Natural killer cell (primary cell): ENCODE data around the gene EXOSC3. TPM values are rescaled to one million over a fixed set of nuclear protein-coding genes. Genes with fewer than 3 reads are reported as not detected.

Experiments used
- ATAC-seq, 3 donors: fragments of 150-1000 bp in 2 of 3; fragments of 200-7000 bp in 1 of 3; cut with Tn5 transposase; 1 replicate in 1 of 3; 2 replicates in 2 of 3; pipeline ENCODE4 v1.10.0; 2021; ENCODE audit warnings: mild to moderate bottlenecking in 2 of 3, moderate library complexity in 2 of 3
- DNase-seq, 2 donors: peaks; one replicate each; pipeline versions ENCODE4 v3.0.0 to v3.0.0-alpha.2; 2013 to 2021; ENCODE audit warnings: mixed read lengths in 1 of 2
- H3K27ac ChIP-seq: one replicate; pipeline ENCODE4 v1.5.1; 2013; ENCODE audit warnings: mild to moderate bottlenecking, low read length
- H3K27me3 ChIP-seq: one replicate; pipeline ENCODE4 v1.6.1; 2013; ENCODE audit warnings: low read length; ENCODE audit not compliant: control insufficient read depth, insufficient read depth
- H3K36me3 ChIP-seq: one replicate; pipeline ENCODE4 v1.6.1; 2013; ENCODE audit warnings: low read length; ENCODE audit not compliant: control insufficient read depth, insufficient read depth
- H3K4me1 ChIP-seq: one replicate; pipeline ENCODE4 v1.6.1; 2013; ENCODE audit warnings: low read length; ENCODE audit not compliant: control insufficient read depth, insufficient read depth
- H3K4me3 ChIP-seq: one replicate; pipeline ENCODE4 v1.5.1; 2013; ENCODE audit warnings: low read length
- H3K9me3 ChIP-seq: one replicate; pipeline ENCODE4 v1.6.1; 2013; ENCODE audit warnings: low read length; ENCODE audit not compliant: control insufficient read depth, insufficient read depth
- H3K27ac Mint-ChIP-seq, 2 donors: one replicate each; pipeline ENCODE4 v1.8.0; 2022; ENCODE audit warnings: mild to moderate bottlenecking in 2 of 2, mixed read lengths in 2 of 2, moderate library complexity in 1 of 2
- H3K27me3 Mint-ChIP-seq, 2 donors: one replicate each; pipeline ENCODE4 v1.8.0; 2022; ENCODE audit warnings: low read depth in 2 of 2, mixed read lengths in 2 of 2
- H3K36me3 Mint-ChIP-seq: one replicate; pipeline ENCODE4 v1.8.0; 2022; ENCODE audit warnings: mixed read lengths
- H3K4me1 Mint-ChIP-seq, 2 donors: one replicate each; pipeline ENCODE4 v1.8.0; 2022; ENCODE audit warnings: mixed read lengths in 2 of 2
- H3K4me3 Mint-ChIP-seq: one replicate; pipeline ENCODE4 v1.8.0; 2022; ENCODE audit warnings: mild to moderate bottlenecking, moderate library complexity, mixed read lengths
- H3K9me3 Mint-ChIP-seq, 2 donors: one replicate each; pipeline ENCODE4 v1.8.0; 2022; ENCODE audit warnings: mixed read lengths in 2 of 2
- WGBS: methylation state at CpG from one replicate; pipeline ENCODE4 v1.1.7; 2013; ENCODE audit warnings: missing lambda C conversion rate; ENCODE audit not compliant: insufficient coverage; 5-methylcytosine and 5-hydroxymethylcytosine counted together
- intact Hi-C: fragments of 100-400 bp; cut with micrococcal nuclease; formaldehyde crosslinking; loops from one replicate; pipeline ENCODE4 v1.14.2; 2022
- total RNA-seq, 4 donors: library from RNA; stranded (reverse); fragments of 120-200 nt in 1 of 4; gene quantifications; one replicate each; pipeline versions ENCODE4 v1.2.3 to v1.2.4, GENCODE V29; 2013 to 2022
- TF ChIP-seq, protein P1 (sequence below): fragments of 200-600 bp; IDR thresholded peaks from one replicate; pipeline ENCODE4 v1.8.0; 2022; ENCODE audit warnings: antibody characterized with exemption

Gene EXOSC3
- total RNA-seq, 3 donors from 2014 or later (not counting 1 experiment from before 2014, with no cell fraction given) = 20.3 to 42.7 (median 24.5) TPM

DNA sequence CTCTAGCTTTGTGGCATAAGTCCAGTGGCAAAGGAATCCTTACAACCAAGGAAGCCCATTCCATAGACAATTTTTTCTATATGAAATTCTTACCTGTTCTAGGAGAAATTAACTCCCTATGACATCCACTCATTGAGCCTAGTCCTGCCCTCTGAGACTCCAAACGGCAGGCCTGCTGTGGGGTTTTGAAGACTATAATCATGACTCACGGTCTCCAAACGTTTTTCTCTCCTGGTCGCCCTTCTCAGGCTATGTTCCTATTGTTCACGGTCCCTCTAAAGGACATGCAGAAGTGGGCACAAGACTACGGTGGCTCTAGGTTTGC, 611 bp downstream of the EXOSC3 start:
- peak overlapping the region; percentile 94 for H3K4me3 ChIP-seq

DNA sequence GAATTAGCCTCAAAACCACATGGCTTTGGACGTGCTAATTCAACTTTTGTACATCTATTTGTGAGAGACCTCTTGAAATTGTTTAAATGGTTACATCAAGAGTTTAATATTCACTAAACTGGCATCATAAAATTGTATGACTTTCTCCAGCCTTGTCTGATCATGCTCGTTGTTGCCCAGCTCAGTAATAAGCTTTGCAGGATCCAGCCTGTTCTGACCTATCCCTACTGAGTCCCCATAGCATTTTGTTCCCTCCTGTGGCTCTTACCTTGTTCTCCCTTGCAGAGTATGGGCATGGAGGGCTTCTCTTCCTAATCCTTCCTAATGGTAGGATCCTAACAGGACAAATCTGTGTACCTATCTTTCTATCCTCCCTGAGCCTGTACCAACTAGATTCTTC, 6.3 kb downstream of the EXOSC3 start:
- no peak overlapping the region for H3K27ac ChIP-seq
- Mint-ChIP-seq H3K4me3 (no peak overlapping the region), H3K4me1 (peaks cover 27 to 28% of the 10 kb centered on the region in 2 donors), H3K27me3 (no peaks in the 10 kb centered on the region), H3K36me3 (peaks cover 21% of the 10 kb centered on the region), H3K9me3 (no peaks in the 10 kb centered on the region), H3K27ac (no peak overlapping the region)
- H3K36me3 ChIP-seq = peaks cover 64% of the 10 kb centered on the region
- H3K4me1 ChIP-seq = no peaks in the 10 kb centered on the region
- H3K27me3 ChIP-seq = no peaks in the 10 kb centered on the region
- DNase-seq = no peak
- ATAC-seq = no peak
- TF ChIP-seq, protein P1, sequence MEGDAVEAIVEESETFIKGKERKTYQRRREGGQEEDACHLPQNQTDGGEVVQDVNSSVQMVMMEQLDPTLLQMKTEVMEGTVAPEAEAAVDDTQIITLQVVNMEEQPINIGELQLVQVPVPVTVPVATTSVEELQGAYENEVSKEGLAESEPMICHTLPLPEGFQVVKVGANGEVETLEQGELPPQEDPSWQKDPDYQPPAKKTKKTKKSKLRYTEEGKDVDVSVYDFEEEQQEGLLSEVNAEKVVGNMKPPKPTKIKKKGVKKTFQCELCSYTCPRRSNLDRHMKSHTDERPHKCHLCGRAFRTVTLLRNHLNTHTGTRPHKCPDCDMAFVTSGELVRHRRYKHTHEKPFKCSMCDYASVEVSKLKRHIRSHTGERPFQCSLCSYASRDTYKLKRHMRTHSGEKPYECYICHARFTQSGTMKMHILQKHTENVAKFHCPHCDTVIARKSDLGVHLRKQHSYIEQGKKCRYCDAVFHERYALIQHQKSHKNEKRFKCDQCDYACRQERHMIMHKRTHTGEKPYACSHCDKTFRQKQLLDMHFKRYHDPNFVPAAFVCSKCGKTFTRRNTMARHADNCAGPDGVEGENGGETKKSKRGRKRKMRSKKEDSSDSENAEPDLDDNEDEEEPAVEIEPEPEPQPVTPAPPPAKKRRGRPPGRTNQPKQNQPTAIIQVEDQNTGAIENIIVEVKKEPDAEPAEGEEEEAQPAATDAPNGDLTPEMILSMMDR = no peak
- H3K9me3 ChIP-seq = no peaks in the 10 kb centered on the region
- WGBS = 80% methylated on average over 1 of the region's 2 CpGs
- intact Hi-C loops = no loop called here
- H3K4me3 ChIP-seq = no peak overlapping the region

More for the DNA sequence above, 611 bp downstream of the EXOSC3 start:
- TF ChIP-seq, protein P1 = no peak
- peak overlapping the region; percentile 96 to 99 for H3K27ac Mint-ChIP-seq
- no peaks in the 10 kb centered on the region for H3K9me3 Mint-ChIP-seq
- peak overlapping the region; percentile 98 for H3K4me3 Mint-ChIP-seq
- H3K9me3 ChIP-seq = no peaks in the 10 kb centered on the region
- intact Hi-C loops = no loop called here
- peaks cover 21% of the 10 kb centered on the region for H3K36me3 Mint-ChIP-seq
- H3K27ac ChIP-seq = peak overlapping the region; percentile 79
- under 1% methylated on average over 6 of the region's 6 CpGs for WGBS
- peaks cover 37% of the 10 kb centered on the region for H3K36me3 ChIP-seq
- ATAC-seq = peak in 1 of 3 donors; percentile 15
- H3K27me3 Mint-ChIP-seq = peaks cover 0 to 2% of the 10 kb centered on the region in 2 donors
- peaks cover 35 to 43% of the 10 kb centered on the region in 2 donors for H3K4me1 Mint-ChIP-seq
- no peaks in the 10 kb centered on the region for H3K27me3 ChIP-seq
- peaks cover 11% of the 10 kb centered on the region for H3K4me1 ChIP-seq
- DNase-seq = no peak

DNA sequence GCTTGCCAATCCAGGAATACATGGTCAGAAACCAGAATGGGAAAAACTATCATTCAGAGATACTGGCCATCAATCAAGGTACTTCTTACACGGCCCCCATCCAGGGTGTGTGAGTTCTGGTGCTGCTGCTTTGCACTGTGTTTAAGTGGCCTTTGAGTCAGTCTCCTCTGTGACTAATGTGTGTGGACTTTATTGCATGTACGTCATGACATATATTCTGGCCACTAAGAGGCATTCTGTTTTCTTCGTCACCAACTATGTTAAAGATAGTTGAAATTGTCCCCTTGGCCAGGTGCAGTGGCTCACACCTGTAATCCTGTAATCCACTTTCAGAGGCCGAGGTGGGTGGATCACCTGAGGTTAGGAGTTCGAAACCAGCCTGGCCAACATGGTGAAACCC, 8.5 kb downstream of the EXOSC3 start:
- Mint-ChIP-seq H3K27me3 (no peaks in the 10 kb centered on the region), H3K27ac (no peak overlapping the region), H3K4me1 (peaks cover 8 to 9% of the 10 kb centered on the region in 2 donors), H3K4me3 (no peak overlapping the region), H3K9me3 (no peaks in the 10 kb centered on the region), H3K36me3 (peaks cover 12% of the 10 kb centered on the region)
- Histone ChIP-seq H3K36me3 (peaks cover 56% of the 10 kb centered on the region), H3K4me1 (no peaks in the 10 kb centered on the region), H3K27me3 (no peaks in the 10 kb centered on the region), H3K4me3 (no peak overlapping the region), H3K9me3 (no peaks in the 10 kb centered on the region), H3K27ac (no peak overlapping the region)
- DNase-seq (no peak), ATAC-seq (no peak)
- WGBS = 99% methylated on average over 5 of the region's 5 CpGs
- intact Hi-C loops = no loop called here
- TF ChIP-seq, protein P1 = no peak

DNA sequence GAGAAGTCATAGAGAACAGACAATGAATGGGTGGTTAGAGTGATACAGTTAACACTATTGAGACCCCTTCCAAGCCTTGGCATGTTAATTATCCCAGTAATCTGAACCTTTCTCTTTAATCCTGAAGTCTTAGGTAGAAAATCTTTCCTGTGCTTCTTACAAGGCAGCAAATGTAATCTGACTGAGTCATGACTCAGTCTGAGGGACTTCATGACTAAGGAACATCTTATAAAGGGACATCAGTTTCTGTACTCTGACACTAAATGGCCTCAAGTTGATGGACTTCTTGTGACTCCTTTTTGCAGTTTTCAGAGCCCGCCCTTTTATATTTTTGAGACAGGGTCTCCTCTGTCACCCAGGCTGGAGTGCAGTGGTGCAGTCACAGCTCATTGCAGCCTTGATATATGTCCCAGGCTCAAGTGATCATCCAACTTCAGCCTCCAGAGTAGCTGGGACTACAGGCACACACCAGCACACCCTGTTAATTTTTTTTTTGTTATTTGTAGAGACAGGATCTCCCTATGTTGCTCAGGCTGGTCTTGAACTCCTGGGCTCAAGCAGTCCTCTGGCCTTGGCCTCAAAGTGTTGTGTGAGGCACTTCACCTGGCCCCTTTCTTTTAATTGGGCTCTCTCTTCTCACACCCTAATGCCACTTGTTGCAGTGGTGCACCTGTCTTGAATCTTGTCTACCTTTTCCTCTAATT, 9.5 kb downstream of the EXOSC3 start:
- H3K9me3 ChIP-seq = no peaks in the 10 kb centered on the region
- H3K4me1 Mint-ChIP-seq = peaks cover 6% of the 10 kb centered on the region in 2 donors
- no peak overlapping the region for H3K27ac ChIP-seq
- TF ChIP-seq, protein P1 = no peak
- peaks cover 3% of the 10 kb centered on the region for H3K36me3 Mint-ChIP-seq
- no peaks in the 10 kb centered on the region for H3K27me3 Mint-ChIP-seq
- no peak for ATAC-seq
- WGBS = 100% methylated on average over 1 of the region's 1 CpG
- no peak overlapping the region for H3K27ac Mint-ChIP-seq
- peaks cover 52% of the 10 kb centered on the region for H3K36me3 ChIP-seq
- no peak overlapping the region for H3K4me3 ChIP-seq
- intact Hi-C loops = no loop called here
- no peak overlapping the region for H3K4me3 Mint-ChIP-seq
- no peaks in the 10 kb centered on the region for H3K4me1 ChIP-seq
- no peaks in the 10 kb centered on the region for H3K9me3 Mint-ChIP-seq
- DNase-seq = no peak
- H3K27me3 ChIP-seq = no peaks in the 10 kb centered on the region
